NOMO-1 treated with dmso at 0.1 percent for 144 hours (cell line): ENCODE results near the gene PALLD.

Experiments used
- DNase-seq: peaks from one replicate; lab custom pipeline; 2025; ENCODE audit not compliant: unreplicated experiment; lab: John Stamatoyannopoulos, UW

Gene PALLD

GRCh38 chr4:168860827-168861226 lies 364.0 kb downstream of the PALLD start:
- DNase-seq: no peak

- DNase-seq: no peak
Observed at GRCh38 chr4:168863719-168864647, 367.1 kb downstream of the PALLD start.

GRCh38 chr4:168864821-168865541 lies 368.1 kb downstream of the PALLD start:
- no peak for DNase-seq

- no peak for DNase-seq
Observed at GRCh38 chr4:168865854-168866253, 369.0 kb downstream of the PALLD start.

GRCh38 chr4:168866635-168867034 lies 369.8 kb downstream of the PALLD start:
- DNase-seq: no peak

GRCh38 chr4:168867128-168867527 lies 370.3 kb downstream of the PALLD start:
- no peak for DNase-seq

GRCh38 chr4:168868044-168868781 lies 371.4 kb downstream of the PALLD start:
- no peak for DNase-seq

GRCh38 chr4:168868802-168869201 lies 371.9 kb downstream of the PALLD start:
- DNase-seq: no peak

GRCh38 chr4:168870004-168870403 lies 373.2 kb downstream of the PALLD start:
- DNase-seq: no peak

GRCh38 chr4:168871632-168872031 lies 374.8 kb downstream of the PALLD start:
- no peak for DNase-seq

- no peak for DNase-seq
Observed at GRCh38 chr4:168874083-168874482, 377.2 kb downstream of the PALLD start.

- no peak for DNase-seq
Observed at GRCh38 chr4:168876106-168876505, 379.3 kb downstream of the PALLD start.

GRCh38 chr4:168877511-168878491 lies 380.9 kb downstream of the PALLD start:
- no peak for DNase-seq

GRCh38 chr4:168878623-168879022 lies 381.8 kb downstream of the PALLD start:
- no peak for DNase-seq

GRCh38 chr4:168879188-168879587 lies 382.3 kb downstream of the PALLD start:
- no peak for DNase-seq

GRCh38 chr4:168880072-168880675 lies 383.3 kb downstream of the PALLD start:
- no peak for DNase-seq

- peak; percentile 81 for DNase-seq
Observed at GRCh38 chr4:168880811-168881595, 384.2 kb downstream of the PALLD start.

- DNase-seq: no peak
Observed at GRCh38 chr4:168881781-168882420, 385.0 kb downstream of the PALLD start.
